ENCODE measurements around the gene SLC10A4. TPM values are rescaled to one million over a fixed set of nuclear protein-coding genes. Genes with fewer than 3 reads are reported as not detected.

Gene SLC10A4
- total RNA-seq = 0.12 TPM in 1 of 2 replicates, not detected in the other

DNA sequence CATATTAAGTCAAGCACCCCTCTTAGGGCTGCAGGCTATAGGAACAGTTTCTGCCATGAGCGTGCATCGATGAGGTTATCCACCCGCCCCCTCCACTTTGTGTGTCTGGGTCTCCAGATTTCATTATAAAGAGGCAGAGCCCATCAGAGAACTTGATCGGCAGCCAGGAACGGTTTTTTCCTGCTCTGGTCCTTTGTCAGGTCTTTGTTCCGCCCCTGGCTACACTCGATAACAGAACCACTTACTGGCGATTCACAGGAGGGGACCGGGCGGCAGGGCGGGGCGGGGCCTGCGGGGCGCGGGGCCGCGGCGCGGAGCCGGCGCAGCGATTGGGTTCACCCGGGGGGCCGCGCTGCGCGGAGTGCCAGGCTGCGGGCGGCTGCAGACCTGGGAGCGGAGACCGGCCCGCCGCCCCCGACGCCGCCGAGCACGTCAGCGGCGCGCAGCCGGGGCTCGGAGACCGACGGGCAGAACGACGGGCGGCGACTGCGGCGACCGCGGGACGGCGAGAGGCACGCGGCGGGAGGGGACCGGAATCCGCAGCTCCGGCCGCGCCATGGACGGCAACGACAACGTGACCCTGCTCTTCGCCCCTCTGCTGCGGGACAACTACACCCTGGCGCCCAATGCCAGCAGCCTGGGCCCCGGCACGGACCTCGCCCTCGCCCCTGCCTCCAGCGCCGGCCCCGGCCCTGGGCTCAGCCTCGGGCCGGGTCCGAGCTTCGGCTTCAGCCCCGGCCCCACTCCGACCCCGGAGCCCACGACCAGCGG lies at the start of gene SLC10A4:
Gene SLC10A4 (plus strand): TSS at position 338 of the 771 bp plus-strand sequence. CDS start 219 bp downstream, at position 557.

DNA sequence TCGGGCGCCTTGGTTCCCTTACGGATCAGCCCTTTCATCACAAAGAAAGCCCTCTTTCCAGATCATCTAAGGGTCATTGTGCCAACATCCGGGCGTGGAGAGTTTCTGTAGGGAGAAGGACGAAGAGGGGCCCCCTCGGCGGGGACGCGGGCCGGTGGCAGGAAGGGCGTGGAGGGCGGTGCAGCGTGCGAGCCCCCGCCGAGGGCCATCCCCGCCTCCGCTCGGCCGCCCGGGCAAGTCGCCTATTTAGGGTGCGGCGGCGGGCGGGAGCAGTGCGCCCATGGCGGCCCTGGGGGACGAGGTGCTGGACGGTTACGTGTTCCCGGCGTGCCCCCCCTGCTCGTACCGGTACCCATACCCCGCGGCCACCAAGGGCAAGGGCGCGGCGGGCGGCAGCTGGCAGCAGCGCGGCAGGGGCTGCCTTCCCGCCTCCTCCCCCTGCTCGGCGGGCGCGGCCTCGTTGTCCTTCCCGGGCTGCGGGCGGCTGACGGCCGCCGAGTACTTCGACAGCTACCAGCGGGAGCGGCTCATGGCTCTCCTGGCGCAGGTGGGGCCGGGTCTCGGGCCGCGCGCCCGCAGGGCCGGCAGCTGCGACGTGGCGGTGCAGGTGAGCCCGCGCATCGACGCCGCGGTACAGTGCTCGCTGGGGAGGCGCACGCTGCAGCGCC lies 7.0 kb downstream of the SLC10A4 start, which contains the start of gene ZAR1:
Gene ZAR1 (plus strand): TSS at position 241 of the 668 bp plus-strand sequence. CDS start 40 bp downstream, at position 281.

Other genes starting within 250 kb of the SLC10A4 start
- 0.09 TPM in 1 of 2 replicates, not detected in the other for gene TEC, start 213.5 kb upstream of the SLC10A4 start, total RNA-seq
- 24.3 and 41.0 TPM in 2 replicates for gene SLAIN2, start 141.8 kb upstream of the SLC10A4 start, total RNA-seq
- 2.0 TPM in 1 of 2 replicates, not detected in the other for gene ZAR1, start 6.9 kb downstream of the SLC10A4 start, total RNA-seq

Measured in pericardium fibroblast (primary cell).